Renal cortex interstitium (tissue), 11 donors: ENCODE results near the gene ODF4. TPM values are rescaled to one million over a fixed set of nuclear protein-coding genes. Genes with fewer than 3 reads are reported as not detected.
"Not testable (repeated sequence)": the region's sequence is repeated elsewhere in the genome, so short reads cannot be mapped to it uniquely, and the experiment has no call there.

Source experiments
- DNase-seq, 11 donors: peaks; one replicate each; pipeline ENCODE4 v3.0.0-alpha.2; 2013; ENCODE audit warnings: low read depth in 9 of 11, low spot score in 4 of 11; ENCODE audit errors: extremely low read depth in 1 of 11
- polyA plus RNA-seq, 3 donors: library from polyadenylated mRNA; unstranded; fragments of 120-200 nt; gene quantifications; one replicate each; pipeline ENCODE4 v1.2.1, GENCODE V29; 2013; ENCODE audit not compliant: insufficient read length in 3 of 3

The ODF4 gene
- polyA plus RNA-seq, 3 donors, result not detected

DNA sequence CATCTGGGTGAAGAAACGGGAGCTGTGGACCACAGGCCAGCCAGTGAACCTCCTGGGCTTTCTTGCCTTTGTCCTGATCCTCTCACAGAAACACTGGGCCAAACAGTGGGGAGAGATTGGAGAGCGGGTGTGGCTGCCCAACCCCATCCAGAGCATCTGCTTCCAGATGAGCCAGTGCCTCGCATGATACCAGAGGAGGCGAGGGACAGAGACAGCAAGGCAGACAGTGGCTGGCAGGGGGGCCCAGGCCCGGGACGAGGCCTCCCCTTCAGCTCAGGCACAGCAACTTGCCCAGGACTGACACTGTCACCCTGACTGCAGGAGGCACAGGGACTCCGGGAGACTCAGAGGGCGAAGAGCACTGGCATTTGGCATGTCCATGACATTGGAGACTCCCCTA is 17.6 kb upstream of the ODF4 start:
- DNase-seq, result no peak

DNA sequence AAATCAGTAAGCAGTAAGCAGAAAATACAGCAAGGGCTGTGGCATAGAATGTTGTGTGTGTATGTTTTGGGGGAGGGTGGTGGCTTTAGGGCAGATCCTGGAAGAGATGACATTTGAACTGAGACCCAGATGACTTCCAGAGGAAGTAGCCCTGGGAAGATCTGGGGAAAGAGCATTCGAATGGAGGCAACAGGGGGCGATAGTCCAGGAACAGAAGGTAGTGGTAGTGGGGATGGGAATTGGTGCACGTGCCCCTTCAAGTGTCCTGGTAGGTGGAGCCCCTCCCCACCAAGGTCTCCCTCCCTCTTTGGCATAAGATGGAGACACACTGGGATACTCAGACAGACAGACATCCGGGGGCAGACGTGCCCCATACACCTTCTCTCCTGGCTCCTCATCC is 15.5 kb upstream of the ODF4 start:
- DNase-seq, result no peak

DNA sequence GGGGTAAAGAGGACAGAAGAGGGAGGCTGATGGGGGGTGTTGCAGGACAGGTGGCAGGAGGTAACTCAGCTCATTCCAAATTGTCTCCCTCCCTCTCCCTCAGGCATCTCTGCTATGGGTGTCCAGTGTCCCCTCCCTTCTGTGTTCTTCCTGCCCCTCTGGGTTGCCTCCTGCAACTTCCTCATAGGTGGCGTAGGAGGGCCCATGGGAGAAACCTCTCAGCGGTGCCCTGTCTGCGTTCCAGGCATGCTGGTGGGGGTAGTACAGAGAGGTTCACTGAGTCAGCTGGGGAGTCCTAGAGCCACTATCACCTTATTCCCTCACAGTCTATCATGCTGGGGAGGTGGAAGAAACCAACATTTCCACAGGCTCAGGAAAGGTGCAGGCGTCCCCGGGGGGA is 14.7 kb upstream of the ODF4 start:
- DNase-seq, result no peak

DNA sequence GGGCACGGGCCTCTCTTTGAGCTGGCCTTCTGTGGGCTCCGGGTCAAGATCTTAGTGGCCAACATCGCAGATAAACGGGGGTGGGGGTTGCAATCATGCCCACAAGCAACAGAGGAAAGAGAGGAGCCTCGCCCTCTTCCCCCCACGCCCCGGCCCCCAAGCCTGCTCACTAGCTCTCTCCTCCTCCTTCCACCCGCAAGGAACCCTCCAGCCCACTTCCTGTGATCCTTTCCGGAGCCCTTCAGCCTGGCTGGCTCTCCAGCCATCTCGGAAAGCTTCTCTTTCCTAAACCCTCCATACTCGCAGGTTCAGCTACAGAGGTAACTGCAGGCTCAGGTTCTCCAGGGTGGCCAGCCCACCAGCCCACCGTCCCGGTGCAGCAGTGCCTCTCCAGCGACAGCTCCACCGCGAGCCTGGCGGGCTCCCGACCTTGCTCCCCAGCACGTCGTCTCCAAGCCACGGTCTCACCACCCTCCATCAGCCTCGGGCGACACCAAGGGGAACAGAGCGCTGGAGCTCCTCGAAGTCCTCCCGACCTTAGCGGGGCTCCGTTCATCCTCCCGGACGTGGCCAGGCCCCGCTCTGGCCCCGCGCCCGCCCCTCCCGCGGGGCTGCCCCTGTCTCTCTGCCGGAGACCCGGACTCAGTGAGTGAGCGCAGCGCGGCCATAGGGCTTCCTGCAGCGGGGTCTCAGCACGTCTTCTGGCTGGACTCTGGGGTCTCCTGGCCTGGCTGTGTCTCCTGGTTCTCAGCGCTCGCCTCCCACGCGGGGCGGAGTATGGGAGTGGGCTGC is 12.9 kb upstream of the ODF4 start:
- DNase-seq, result peak in 5 of 11 donors; percentile 40 to 55 (median 50)

DNA sequence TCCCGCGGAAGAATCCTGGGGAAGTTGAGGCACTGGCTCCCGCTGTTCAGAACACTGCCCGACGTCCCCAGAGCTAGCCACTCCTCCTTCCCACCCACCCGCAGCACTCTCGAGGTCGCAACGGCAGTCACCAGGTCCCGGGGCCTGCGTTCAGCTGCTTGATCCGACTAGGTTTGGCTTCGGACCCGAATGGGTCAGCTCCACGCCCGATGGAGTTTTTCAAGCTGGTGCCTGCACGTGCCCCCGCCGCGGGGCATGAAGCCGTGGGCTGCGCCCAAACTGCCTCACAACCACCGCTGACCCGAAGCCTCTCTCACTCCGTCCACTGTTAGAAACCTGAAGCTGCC is 12.4 kb upstream of the ODF4 start:
- no peak for DNase-seq

DNA sequence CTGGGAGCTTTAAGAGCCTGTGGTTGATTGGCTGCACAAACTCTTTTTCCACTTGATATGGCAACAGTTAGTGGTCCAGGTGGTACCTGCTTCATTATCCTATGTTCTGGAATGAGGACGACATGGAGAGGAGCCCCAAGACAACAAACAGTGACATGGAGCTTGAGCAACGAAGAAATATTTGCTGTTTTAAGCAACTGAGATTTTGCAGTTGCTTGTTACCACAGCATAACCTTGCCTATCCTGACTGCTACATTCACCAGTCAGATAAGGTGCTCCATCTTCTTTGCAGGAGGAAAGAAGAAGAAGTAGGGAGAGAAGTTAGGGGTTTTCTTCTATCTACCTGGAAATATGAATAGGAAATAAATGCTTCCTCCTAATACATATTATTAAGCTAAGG is 7.5 kb upstream of the ODF4 start:
- no peak for DNase-seq

DNA sequence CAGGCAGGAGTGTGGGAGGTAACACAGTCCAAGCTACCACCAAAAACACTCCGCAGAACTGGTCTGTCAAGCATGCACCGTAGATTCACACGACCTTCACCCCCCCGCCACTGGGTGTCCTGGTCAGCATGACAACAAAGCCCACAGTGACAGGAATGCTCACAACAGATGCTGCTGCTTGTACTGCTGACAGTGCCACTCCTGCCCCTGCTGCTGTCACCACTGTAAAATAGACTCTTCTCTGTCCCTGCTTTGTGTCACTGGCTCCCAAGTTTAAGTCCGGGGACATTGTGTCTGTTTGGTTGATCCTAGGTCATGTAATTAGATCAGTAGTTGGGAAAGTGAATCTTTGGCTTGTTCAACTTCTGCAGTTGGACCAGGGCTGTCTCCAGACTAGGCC is 7.0 kb upstream of the ODF4 start:
- peak in 1 of 11 donors; percentile 44 for DNase-seq

DNA sequence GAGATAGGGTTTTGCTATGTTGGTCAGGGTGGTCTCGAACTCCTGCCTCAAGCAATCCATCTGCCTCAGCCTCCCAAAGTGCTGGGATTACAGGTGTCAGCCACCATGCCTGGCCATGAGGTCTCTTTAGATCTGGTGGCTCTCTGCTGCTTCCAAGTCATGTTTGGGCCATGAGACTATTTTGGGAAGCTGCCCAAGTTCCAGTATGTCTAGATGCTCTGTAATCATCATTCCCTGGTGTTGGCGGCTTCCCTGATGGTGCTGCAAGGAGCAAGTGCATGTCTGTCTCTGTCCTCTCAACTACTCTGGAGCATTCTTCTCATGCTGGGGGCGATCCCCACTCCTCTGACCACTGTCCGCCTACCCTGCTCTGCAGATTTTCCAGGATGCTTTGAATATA is 6.4 kb upstream of the ODF4 start:
- DNase-seq, result no peak

DNA sequence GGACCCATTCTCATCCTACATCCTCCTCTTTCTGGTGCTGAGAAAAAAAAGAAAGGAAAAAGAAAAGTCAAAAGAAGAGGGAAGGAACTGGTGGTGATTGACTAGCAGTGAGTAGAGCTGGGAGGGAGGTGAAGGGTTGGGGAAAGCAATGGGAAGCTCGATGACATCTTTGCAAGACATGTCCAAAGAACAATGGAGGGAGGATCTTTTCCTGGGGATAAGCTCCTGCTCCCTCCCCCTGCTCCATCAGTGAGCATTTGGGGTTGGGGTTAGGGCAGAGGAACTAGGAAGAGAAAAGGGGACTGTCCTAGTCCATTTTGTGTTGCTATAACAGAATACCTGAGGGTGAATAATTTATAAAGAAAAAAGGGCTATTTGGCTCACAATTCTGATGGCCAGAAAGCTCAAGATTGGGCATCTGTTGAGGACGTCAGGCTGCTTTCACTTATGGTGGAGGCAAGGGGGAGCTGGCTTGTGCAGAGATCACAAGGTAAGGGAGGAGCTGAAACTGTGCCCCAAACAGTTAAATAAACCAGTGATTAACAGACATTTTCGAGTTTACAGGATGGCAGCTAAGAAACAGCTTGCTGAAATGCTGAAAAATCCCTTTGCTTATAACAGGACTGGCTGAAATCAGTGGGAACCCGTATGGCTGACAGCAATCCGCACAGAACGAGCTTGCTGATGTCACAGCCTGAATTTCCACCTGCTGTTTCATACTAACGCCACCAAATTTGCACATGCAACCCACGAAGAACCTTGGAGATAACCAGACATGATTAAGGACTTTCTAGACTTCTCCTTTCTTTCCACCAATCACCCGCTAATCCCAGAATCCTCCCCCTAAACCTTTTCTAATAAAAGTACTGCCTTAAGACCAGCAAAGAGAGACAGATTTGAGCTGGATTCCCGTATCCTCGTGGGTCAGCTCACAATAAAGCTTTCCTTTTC is 1.6 kb upstream of the ODF4 start:
- DNase-seq, result no peak

DNA sequence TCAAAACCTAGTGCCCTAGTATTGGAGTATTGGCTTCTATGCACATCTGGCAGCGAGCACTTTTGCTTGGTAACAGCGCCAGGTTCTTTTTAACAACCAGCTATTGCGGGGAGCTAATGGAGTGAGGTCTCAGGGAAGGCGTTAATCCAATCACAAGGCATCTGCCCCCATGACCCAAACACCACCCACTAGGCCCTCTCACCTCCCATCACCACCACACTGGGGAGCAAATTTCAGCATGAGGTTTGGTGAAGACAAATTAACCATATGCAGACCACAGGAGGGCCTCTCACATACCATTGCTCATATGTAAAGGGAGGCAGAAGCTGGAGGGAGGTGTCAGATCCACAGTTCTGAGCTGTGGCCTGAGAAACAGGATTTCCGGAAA is 893 bp upstream of the ODF4 start:
- no peak for DNase-seq

DNA sequence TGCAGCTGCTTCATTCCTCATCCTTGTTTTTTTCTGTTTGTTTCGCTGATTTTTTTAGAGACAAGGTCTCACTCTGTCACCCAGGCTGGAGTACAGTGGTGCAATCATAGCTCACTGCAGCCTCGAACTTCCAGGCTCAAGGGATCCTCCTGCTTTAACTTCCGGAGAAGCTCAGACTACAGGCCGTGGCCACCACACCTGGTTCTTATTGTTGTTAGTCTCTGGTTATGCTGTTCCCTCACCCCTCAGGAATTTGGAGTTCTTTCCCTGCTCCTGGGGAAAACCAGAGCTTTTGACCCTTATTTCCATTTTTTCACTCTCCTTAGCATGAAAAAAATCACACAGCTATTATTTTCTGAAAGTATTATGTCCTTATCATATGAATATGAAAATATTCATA is 1.8 kb downstream of the ODF4 start:
- DNase-seq, result no peak

DNA sequence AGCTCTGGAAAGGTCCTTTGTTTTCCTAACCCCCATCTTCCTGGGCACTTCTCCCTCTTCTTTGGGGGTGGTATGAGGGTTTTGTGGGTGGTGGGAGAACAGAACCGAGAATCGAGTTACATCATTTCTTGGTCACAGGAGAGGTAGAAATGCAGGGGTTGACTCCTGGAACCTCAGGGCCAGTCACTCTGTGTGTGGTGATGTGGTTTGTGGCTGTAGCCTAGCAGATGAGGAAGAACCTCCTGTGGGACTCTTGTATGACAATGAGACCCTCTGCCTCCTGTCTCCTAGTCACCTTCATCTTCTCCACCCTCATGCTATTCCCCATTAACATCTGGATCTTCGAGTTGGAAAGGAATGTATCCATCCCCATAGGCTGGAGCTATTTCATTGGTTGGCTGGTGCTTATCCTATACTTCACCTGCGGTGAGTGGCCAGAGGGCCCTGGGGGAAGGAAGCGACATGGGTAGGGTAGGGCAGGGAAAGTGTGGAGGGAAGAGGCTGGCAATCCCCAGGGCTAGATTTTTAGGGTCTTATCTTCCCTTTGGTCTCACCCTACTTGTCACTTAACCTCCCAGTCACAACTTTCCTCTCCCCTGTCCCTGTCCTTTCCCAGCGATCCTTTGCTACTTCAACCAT is 5.5 kb downstream of the ODF4 start:
- no peak for DNase-seq

DNA sequence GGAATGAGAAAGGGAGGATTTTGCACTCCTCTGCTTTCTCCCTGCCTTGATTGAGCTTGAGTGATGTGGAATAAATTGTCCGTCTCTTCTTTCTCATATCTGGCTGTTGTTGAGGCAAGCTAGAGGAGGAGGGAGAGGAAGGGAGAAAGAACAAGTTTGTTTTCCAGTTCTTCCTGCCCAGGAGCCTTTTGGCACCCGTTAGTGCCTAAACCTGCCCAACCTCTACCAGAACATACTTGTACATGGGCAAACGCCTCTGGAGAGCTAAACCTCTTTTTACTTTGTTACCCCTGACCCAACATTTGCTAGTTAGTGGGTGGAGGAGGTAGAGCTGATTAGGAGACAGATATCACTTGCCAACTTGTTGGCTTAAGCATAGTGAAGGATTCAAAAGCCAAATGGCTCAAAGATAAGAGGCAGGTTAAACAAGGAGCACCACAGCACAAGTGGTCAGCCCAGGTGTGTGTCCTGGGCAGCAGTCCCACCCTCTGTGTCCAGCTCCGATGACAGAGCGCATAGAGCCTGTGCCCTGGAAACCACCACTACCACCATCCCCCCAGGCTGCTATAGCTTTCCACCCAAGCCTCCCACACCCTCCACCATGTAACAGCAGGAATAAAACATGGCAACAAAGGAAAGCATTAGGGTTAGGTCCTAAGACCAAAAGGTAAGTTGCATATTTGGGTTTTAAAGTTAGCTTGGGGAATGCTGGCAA is 6.5 kb downstream of the ODF4 start:
- DNase-seq, result no peak

DNA sequence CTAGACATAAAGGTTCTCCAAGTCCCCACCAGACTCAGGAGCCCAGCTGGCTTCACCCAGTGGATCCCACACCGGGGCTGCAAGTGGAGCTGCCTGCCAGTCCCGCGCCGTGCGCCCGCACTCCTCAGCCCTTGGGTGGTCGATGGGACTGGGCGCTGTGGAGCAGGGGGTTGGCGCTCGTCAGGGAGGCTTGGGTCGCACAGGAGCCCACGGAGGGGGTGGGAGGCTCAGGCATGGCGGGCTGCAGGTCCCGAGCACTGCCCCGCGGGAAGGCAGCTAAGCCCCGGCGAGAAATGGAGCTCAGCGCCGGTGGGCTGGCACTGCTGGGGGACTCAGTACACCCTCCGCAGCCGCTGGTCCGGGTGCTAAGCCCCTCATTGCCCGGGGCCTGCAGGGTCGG is 7.4 kb downstream of the ODF4 start:
- DNase-seq, result not testable (repeated sequence)

DNA sequence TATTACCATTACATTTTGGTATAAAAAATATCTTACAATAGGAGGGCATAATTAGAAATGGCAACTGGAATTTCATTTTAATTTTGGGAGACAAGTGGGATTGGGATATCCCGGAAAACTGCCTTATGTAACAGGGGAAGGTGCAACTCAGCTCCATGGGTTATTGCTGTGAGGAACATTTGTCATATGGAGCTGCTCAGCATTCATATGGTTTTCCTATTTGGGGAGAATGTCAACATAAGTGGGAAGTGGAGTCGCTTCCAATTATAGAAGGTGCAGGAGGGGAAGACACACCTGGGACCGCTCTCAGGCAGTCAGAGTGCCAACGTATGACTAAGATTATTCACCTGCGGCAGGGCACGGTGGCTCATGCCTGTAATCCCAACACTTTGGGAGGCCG is 10.7 kb downstream of the ODF4 start:
- DNase-seq, result no peak

DNA sequence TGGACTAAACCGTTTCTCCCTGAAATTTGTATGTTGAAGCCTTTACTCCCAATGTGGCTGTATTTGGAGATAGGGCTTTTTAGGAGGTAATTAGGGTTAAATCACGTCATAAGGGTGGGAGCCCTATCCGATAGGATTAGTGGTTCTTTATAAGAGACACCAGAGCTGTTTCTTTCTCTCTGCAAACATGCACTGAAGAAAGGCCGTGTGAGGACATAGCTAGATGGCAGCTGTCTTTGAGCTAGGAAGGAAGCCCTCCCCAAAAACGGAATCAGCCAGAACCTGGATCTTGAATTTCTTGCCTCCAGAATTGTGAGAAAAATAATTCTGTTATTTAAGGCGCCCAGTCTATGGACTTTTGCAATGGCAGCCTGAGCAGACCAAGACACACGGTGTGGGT is 14.1 kb downstream of the ODF4 start:
- no peak for DNase-seq

DNA sequence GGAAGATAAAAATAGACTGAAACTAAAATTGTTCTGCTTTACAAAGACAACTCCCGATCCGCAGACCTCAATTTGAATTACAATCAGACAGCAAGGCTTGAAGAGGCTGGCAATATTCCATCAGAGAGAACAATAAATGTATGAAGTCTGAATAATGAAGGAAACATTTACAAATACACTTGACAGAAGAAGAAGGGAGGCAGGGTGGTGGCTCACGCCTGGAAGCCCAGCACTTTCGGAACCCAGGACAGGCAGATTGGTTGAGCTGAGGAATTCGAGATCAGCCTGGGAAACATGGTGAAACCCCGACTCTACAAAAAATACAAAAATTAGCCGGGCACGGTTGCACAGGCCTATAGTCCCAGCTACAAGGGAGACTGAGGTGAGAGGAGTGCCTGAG is 14.6 kb downstream of the ODF4 start:
- DNase-seq, result no peak

DNA sequence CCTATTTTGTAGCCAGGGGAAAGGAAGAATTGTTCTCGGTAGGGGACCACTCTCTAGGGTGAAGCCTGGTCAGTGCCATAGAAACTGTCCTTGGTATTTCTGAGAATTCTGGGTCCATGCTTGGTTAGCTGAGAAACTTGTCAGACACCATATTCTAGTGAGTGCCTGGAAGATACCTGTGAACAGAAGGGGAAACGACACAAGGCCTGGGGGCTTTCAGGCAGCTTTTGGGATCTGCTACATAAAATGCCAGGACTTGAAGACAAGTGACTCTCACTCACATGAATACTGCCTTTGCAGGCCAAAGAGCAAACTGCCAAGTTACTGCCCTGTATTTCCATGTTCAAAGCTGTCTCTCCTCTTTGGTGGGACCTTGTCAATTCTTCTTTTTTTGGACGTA is 18.3 kb downstream of the ODF4 start:
- no peak for DNase-seq

DNA sequence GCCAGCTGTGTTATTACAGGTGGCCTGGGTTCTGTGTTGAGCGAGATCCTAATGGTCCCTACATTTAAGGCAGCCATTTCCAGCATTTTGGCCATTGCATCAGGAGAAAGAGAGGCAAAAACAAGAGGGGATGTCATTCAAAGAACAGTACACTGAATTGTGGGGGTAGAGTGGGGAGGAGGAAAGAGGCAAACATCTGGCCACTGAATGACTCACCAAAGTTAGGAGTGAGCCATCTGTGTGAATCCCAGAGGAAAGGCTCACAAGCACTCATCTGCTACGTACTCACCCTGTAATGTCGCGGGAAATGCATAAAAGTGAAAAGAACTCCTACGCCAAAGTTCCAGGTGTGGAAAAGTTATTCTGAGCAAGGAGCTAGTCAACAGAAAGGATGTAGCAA is 20.1 kb downstream of the ODF4 start:
- peak in 1 of 11 donors; percentile 21 for DNase-seq
